BE2C (cell line): Measurements from ENCODE around the gene DYNC1H1.

Experiments
- DNase-seq: peaks from one replicate; pipeline ENCODE4 v3.0.0-alpha.2; 2020
- H3K27me3 ChIP-seq: fragments of 250-450 bp; sonication (Bioruptor Pico); 2 replicates; pipeline ENCODE4 v1.5.1; 2020; ENCODE audit warnings: mild to moderate bottlenecking
- H3K36me3 ChIP-seq: fragments of 250-450 bp; sonication (Bioruptor Pico); 2 replicates; pipeline ENCODE4 v1.5.1; 2020; ENCODE audit warnings: mild to moderate bottlenecking
- H3K4me1 ChIP-seq: fragments of 250-450 bp; sonication (Bioruptor Pico); 2 replicates; pipeline ENCODE4 v1.5.1; 2020
- H3K4me3 ChIP-seq: 2 replicates; pipeline ENCODE4 v1.5.1; 2011; ENCODE audit warnings: low read depth, low read length
- H3K9me3 ChIP-seq: fragments of 250-450 bp; sonication (Bioruptor Pico); 2 replicates; pipeline ENCODE4 v1.5.1; 2020
- TF ChIP-seq, protein P1 (sequence below): IDR thresholded peaks from 2 replicates; pipeline ENCODE4 v1.5.1; 2012; ENCODE audit warnings: mild to moderate bottlenecking, low read depth, low read length

DYNC1H1 gene

DNA sequence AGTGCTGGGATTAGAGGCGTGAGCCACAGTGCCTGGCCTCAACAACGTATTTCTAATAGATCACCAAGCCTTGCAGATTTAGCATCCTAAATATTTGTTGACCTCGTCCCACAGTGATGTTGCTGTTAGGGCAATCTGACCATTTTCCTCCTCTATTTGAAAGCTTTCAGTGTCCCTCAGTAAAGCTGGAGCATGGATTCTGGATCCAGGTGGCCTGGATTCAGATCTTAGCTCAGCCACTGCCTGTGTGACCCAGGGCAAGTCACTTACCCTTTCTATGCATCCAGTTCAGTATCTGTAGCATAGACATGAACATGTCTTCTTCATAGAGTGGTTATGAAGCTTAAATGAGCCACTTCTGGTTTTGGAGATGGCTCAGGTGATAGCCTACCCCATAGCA, 126.3 kb downstream of the DYNC1H1 start:
- H3K36me3 ChIP-seq: peaks cover 6% of the 10 kb centered on the region
- H3K27me3 ChIP-seq: no peaks in the 10 kb centered on the region
- no peaks in the 10 kb centered on the region for H3K9me3 ChIP-seq
- H3K4me1 ChIP-seq: no peaks in the 10 kb centered on the region
- DNase-seq: no peak
- no peak overlapping the region for H3K4me3 ChIP-seq
- TF ChIP-seq, protein P1, sequence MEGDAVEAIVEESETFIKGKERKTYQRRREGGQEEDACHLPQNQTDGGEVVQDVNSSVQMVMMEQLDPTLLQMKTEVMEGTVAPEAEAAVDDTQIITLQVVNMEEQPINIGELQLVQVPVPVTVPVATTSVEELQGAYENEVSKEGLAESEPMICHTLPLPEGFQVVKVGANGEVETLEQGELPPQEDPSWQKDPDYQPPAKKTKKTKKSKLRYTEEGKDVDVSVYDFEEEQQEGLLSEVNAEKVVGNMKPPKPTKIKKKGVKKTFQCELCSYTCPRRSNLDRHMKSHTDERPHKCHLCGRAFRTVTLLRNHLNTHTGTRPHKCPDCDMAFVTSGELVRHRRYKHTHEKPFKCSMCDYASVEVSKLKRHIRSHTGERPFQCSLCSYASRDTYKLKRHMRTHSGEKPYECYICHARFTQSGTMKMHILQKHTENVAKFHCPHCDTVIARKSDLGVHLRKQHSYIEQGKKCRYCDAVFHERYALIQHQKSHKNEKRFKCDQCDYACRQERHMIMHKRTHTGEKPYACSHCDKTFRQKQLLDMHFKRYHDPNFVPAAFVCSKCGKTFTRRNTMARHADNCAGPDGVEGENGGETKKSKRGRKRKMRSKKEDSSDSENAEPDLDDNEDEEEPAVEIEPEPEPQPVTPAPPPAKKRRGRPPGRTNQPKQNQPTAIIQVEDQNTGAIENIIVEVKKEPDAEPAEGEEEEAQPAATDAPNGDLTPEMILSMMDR: no peak

DNA sequence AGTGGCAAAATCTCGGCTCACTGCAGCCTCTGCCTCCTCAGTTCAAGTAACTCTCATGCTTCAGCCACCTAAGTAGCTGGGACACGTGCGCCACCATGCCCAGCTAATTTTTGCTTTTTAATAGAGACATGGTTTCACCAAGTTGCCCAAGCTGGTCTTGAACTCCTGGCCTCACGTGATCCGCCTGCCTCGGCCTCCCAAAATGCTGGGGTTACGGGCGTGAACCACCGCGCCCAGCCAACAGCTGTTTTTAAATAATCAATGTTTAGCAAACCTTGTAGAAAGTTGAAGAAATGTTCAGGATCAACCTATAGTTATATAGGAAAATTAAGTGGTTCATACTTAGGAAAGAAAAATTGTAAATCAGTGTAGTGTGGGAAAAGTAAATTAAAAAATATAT, 128.4 kb downstream of the DYNC1H1 start:
- Histone ChIP-seq H3K36me3 (no peaks in the 10 kb centered on the region), H3K27me3 (no peaks in the 10 kb centered on the region), H3K4me3 (no peak overlapping the region), H3K9me3 (no peaks in the 10 kb centered on the region), H3K4me1 (peaks cover 7% of the 10 kb centered on the region)
- no peak for DNase-seq
- TF ChIP-seq, protein P1: no peak

DNA sequence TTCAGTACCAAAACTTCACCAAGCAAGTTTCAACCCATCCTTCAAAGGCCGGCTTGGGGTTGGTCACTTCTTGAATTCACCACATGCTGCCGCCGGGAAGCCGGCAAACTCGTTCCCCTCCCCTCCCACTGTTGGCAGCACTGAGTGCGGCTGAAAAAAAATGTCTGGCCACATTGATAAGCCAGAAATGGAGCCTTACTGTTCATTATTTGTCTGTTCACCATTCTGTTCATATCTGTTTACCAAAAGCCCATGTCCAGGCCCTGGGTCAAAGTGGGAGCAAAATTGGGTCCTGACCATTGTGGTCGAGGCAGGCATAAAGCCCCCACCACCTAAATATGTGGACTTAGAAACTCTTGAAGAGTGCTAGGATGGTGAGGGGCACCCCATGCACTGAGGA, 129.7 kb downstream of the DYNC1H1 start:
- Histone ChIP-seq H3K4me1 (peaks cover 7% of the 10 kb centered on the region), H3K27me3 (no peaks in the 10 kb centered on the region), H3K4me3 (no peak overlapping the region), H3K9me3 (no peaks in the 10 kb centered on the region), H3K36me3 (no peaks in the 10 kb centered on the region)
- TF ChIP-seq, protein P1: no peak
- DNase-seq: no peak

DNA sequence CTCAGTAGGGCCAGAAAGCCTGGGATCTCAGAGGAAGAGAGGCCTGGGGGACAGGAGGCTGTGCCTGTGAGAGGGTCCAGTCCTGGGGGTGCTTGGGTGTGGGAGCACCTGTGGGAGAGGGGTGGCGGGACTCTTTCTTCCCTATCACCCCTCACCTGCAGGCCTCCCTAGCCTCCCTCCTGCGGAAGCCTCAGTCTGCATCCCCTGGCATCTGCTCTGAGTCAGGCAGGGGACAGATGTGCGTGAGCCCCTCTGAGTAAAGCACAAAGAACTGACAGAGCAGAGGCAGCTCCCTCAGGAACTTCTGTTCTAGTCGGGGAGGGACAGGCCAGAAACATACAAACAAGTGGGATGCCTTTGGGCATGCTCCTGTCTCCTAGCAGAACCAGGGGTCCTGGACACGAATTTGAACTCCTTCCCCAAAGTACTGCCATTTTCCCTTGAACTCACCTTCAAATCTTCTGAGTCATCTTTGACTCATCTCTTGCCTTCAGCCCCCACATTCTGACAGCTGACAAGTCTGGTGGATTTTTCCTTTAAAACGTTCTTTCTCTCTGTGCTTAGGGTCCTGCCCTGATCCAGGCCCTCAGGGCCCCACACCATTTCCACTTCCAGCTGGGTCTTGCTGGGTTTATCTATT, 131.0 kb downstream of the DYNC1H1 start:
- Histone ChIP-seq H3K4me3 (no peak overlapping the region), H3K36me3 (no peaks in the 10 kb centered on the region), H3K9me3 (no peaks in the 10 kb centered on the region), H3K27me3 (no peaks in the 10 kb centered on the region), H3K4me1 (peaks cover 7% of the 10 kb centered on the region)
- DNase-seq: no peak
- TF ChIP-seq, protein P1: no peak

DNA sequence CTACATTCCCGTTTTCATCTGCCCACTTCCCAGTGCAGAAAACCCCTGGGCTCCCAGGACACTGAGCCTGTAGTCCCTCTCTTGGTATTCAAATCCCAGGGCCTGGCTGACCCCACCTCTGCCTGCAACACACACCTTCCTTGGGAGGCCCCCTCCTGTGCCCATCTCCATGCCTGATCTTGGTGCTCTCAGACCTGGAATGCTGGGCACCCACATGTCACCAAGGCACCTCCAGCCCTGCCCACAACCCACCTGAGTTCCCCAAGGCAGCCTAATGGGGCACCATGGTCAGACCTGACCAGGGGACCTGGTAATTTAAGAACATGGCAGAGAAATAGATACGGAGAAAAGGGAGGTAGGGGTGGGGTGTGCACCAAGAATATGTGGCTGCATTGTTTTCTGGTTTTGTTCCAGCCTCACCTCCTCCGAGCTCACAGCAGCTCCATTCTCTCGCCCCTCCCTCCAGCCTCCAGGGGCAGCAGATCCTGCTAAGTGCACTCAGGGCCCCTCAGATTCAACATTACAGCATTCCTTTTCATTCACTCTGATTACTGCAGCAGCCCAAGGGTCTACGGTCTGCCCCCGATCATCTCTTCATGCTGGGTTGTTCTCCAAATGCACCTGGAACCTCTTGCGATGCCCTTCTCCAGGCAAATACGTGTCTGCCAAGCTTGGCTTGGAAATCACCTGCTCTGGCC, 131.6 kb downstream of the DYNC1H1 start:
- no peaks in the 10 kb centered on the region for H3K36me3 ChIP-seq
- DNase-seq: peak; percentile 30
- no peak overlapping the region for H3K4me3 ChIP-seq

More for the DNA sequence above, 131.6 kb downstream of the DYNC1H1 start:
- no peaks in the 10 kb centered on the region for H3K9me3 ChIP-seq
- TF ChIP-seq, protein P1: no peak
- H3K4me1 ChIP-seq: peaks cover 7% of the 10 kb centered on the region
- no peaks in the 10 kb centered on the region for H3K27me3 ChIP-seq
